Lung microvascular endothelial cell (primary cell): ENCODE data around the gene MEIS3. TPM values are rescaled to one million over a fixed set of nuclear protein-coding genes. Genes with fewer than 3 reads are reported as not detected.

Experiments
- DNase-seq, 2 donors: peaks; one replicate each; pipeline versions ENCODE4 v3.0.0 to v3.0.0-alpha.2; 2010; ENCODE audit warnings: low read depth in 2 of 2
- total RNA-seq: library from RNA; depleted of rRNA; stranded (reverse); fragments of >200 nt; gene quantifications from 2 replicates; pipeline ENCODE4 v1.2.1, GENCODE V29; 2014

Gene MEIS3
- total RNA-seq, 1 donor from 2014 or later, result 0.20 TPM

- no peak for DNase-seq
These were observed 16.6 kb upstream of the MEIS3 start for GRCh38 chr19:47435883-47436417.

GRCh38 chr19:47435196-47435595 is 15.9 kb upstream of the MEIS3 start:
- DNase-seq, result no peak

- DNase-seq, result no peak
These were observed 14.8 kb upstream of the MEIS3 start for GRCh38 chr19:47434088-47434487.

- no peak for DNase-seq
These were observed 13.8 kb upstream of the MEIS3 start for GRCh38 chr19:47433121-47433520.

- DNase-seq, result no peak
These were observed 13.2 kb upstream of the MEIS3 start for GRCh38 chr19:47432499-47432898.

GRCh38 chr19:47432091-47432490 is 12.8 kb upstream of the MEIS3 start:
- DNase-seq, result no peak

- DNase-seq, result peak; percentile 43 to 45
These were observed 10.9 kb upstream of the MEIS3 start for GRCh38 chr19:47430041-47430802.

- DNase-seq, result no peak
These were observed 9.9 kb upstream of the MEIS3 start for GRCh38 chr19:47429140-47429793.

- peak; percentile 94 to 99 for DNase-seq
These were observed 9.0 kb upstream of the MEIS3 start for GRCh38 chr19:47428177-47428894.

- DNase-seq, result peak; percentile 38 to 63
These were observed 8.2 kb upstream of the MEIS3 start for GRCh38 chr19:47427241-47428176.

- DNase-seq, result no peak
These were observed 4.0 kb upstream of the MEIS3 start for GRCh38 chr19:47423203-47423882.

- DNase-seq, result no peak
These were observed 3.3 kb upstream of the MEIS3 start for GRCh38 chr19:47422417-47423163.

- DNase-seq, result no peak
These were observed 2.6 kb upstream of the MEIS3 start for GRCh38 chr19:47421844-47422395.

GRCh38 chr19:47421244-47421786 is 2.0 kb upstream of the MEIS3 start:
- DNase-seq, result no peak

- DNase-seq, result no peak
These were observed 462 bp upstream of the MEIS3 start for GRCh38 chr19:47419789-47420188.

GRCh38 chr19:47418692-47419029 is 666 bp downstream of the MEIS3 start:
- no peak for DNase-seq

- no peak for DNase-seq
These were observed 1.3 kb downstream of the MEIS3 start for GRCh38 chr19:47417746-47418691.

- no peak for DNase-seq
These were observed 2.1 kb downstream of the MEIS3 start for GRCh38 chr19:47417107-47417745.
